ENCODE data around the gene ZNF488.

Gene ZNF488

GRCh38 chr10:47325303-47326291, 58.5 kb downstream of the ZNF488 start:
- no peak for DNase-seq

- DNase-seq, result no peak
Measured at GRCh38 chr10:47323636-47324296, 60.3 kb downstream of the ZNF488 start.

DNA sequence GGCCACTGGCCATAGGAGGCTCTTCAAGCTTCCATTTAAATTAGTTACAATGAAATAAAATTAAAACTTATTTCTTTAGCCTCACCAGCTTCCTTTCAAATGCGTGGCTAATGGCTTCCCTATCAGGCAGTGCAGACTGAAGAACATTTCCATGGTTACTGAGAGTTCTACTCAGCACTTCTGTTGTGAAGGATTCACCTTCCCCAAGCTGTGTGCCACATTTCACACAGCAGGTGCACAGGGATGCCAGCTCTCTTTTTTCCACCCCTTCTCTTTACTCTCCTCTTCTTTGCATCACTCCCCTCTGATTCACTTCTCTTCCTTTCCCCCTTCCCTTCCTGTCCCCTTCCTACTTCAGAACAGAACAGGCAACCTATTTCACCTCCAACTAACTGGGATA, 61.0 kb downstream of the ZNF488 start:
- no peak for DNase-seq

DNA sequence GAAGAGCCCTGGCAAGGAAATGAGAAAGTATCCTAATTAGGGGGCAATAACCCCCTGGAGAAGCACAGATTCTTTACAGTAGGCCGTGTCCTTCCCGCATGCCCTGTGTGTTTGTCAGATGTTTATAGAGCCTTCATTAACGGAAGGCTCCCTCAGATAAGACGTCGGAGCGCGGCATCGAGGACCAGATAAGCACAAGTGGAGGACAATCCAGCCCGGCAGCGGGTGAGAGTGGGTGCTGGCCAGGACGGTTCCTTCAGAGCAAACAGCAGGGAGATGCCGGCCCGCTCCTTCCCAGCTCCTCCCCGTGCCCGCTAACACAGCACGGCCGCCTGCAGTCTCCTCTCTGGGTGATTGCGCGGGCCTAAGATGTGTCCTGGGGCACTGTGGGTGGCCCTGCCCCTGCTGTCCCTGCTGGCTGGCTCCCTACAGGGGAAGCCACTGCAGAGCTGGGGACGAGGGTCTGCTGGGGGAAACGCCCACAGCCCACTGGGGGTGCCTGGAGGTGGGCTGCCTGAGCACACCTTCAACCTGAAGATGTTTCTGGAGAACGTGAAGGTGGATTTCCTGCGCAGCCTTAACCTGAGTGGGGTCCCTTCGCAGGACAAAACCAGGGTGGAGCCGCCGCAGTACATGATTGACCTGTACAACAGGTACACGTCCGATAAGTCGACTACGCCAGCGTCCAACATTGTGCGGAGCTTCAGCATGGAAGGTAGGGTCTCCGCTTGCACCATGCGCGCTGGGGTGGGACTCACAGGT, 61.6 kb downstream of the ZNF488 start, which contains the start of gene GDF2:
GDF2 (plus strand) TSS at position 155 of the 762 bp plus-strand sequence; CDS start at position 370, 215 bp downstream.
- DNase-seq, result no peak

GRCh38 chr10:47321521-47322195, 62.4 kb downstream of the ZNF488 start:
- DNase-seq, result no peak

DNA sequence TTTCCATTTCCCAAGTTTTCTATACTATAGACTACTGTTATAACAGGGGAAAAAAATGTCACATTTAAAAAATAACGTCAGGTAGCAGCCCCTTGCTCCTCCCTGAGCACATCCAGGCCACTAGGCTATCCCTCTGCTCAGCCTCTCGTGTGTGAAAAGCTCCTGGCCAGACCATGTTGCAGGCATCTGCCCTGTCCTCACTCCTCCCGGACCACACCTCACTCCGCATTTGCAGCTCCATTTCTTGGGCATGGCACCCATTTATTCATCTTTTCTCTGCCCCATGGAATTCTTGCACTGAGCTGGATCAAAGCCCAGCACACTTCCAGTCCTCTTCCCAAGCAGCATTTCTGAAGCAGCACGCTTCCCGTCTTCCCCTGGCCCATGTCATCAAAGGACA, 63.3 kb downstream of the ZNF488 start:
- DNase-seq, result no peak

DNA sequence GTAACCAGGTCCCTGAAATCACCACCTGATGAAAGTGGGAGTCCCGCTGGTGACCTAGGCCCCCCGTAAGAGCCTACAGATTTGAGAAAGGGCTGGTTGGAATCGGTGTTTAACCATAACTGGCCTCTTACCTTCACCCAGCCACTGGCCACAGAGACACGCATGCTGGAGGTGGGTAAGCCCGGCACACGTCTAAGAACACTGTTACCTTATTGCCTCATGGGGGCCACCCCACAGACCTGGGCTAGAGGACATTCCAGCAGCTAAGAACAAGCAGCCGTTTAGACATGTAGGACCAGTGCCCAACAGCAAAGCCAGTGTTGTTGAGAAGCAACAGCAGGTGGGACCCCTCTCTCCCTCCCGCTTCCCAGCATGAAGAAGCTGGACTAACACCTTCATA, 64.3 kb downstream of the ZNF488 start:
- DNase-seq, result no peak

- no peak for DNase-seq
Measured at GRCh38 chr10:47318706-47319105, 65.4 kb downstream of the ZNF488 start.

- DNase-seq, result no peak
Measured at GRCh38 chr10:47317251-47317650, 66.8 kb downstream of the ZNF488 start.

- DNase-seq, result no peak
Measured at GRCh38 chr10:47316131-47316530, 68.0 kb downstream of the ZNF488 start.

Measured in activated CD4-positive, alpha-beta T cell treated with anti-CD3 and anti-CD28 coated beads for 4 hours (primary cell).